Epidermal melanocyte (primary cell): ENCODE results near the gene WDR64.
"Not testable (repeated sequence)": the region's sequence is repeated elsewhere in the genome, so short reads cannot be mapped to it uniquely, and the experiment has no call there.

Experiments
- DNase-seq: peaks from one replicate; pipeline ENCODE4 v3.0.0; 2011; ENCODE audit warnings: low spot score; ENCODE audit not compliant: insufficient read length

Gene WDR64

DNA sequence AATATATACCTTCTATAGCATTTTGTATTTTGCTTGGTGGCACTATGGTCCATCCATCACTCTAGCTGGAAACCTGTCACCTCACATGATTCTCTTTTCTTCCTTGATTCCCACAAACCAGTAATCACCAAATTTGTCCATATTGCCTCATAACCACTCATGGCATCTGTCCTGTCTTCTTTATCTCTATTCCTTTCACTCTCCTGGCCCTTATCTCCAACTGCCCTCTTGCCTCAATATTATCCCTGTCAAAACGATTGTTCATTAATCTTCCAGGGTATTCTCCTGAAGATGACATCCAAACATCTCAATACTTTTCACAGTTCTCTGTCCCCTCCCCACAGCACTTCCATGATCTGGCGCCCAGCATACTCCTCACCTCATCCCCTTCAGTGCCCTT lies 46.1 kb downstream of the WDR64 start:
- DNase-seq: no peak

DNA sequence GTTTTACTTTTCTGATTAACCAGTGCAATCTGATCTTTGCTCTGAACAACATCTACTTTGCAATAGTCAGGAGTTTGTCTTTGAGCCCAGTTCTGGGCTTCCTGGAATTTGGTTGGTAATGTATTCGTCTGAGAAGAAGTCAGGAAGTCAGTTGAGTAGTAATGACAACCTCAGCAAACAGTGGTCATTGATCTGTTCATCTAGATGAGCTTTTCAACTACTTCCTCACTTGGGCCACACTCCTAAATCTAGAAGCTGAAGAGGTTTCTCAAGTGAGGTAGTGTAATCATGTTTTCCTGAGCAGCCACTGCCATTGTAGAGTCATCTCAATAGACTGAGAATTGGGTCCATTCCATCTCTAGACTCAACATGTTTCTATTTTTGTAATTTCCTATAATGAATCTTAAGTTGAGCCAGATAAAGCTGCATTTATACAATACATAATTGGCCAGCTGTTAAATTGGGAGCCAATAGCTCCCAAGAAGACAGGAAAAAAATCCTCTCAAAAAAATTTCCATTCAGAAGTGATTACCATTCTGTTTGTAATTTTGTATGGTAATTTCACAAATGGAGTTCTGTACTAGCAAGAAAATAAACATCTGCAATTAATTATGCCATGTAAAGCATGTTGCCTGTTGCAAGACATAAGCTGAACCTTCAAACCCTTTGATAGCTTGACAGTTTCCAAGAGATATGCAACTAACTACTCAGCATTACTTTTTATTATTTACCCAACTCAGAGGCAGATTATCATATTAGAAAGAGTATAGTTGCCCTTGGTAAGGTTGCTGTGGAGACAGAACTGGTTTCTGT lies 49.6 kb downstream of the WDR64 start:
- DNase-seq: no peak

DNA sequence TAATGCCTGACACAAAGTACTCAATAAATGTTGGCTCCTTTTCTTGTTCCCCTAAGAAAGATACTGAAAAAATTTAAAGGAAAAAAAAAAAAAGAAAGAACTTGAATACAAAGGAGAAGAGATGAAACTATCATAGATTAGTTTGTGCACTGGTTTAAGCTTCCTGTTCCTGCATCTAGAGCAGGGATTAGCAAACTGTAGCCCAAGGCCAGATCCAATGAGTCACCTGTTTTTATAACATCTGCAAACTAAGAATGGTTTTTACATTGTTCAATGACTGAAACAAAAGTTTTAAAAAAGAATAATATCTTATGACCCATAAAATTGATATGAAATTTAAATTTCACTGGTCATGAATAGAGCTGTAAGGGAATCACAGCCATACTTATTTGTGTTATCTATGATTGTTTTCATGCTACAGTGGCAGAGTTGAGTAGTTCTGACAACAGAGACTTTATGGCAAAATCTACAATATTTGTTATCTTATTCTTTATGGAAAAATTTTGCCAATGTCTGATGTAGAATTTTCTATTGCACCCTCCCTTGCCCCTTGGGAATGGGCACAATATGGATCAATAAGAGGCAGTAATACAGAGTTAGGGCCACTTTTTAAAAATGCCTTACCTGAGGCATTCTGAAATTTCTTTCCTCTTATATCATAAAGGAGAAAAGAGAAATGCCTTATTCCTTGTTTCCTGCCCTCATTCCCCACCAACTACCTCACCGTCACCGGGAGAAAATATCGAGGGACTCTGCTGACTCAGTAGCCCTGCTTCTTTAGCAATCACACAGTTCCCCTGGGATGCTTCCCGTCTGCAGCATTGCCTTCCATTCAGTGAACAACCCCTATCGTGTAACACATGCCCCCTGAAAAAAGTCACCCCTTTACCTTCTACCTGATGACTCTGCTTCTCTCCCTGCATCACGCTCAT lies 50.6 kb downstream of the WDR64 start:
- no peak for DNase-seq

DNA sequence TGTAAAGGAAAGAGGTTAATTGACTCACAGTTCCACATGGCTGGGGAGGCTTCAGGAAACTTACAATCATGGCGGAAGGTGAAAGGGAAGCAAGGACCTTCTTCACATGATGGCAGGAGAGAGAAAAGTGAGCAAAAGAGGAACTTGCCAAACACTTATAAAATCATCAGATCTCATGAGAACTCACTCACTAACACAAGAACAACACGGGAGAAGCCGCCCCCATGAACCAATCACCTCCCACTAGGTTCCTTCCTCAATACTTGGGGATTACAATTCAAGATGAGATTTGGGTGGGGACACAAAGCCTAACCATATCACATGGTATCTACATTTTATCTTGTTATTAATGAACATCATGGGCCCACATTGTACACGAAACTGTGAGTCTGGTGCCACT lies 51.7 kb downstream of the WDR64 start:
- not testable (repeated sequence) for DNase-seq

DNA sequence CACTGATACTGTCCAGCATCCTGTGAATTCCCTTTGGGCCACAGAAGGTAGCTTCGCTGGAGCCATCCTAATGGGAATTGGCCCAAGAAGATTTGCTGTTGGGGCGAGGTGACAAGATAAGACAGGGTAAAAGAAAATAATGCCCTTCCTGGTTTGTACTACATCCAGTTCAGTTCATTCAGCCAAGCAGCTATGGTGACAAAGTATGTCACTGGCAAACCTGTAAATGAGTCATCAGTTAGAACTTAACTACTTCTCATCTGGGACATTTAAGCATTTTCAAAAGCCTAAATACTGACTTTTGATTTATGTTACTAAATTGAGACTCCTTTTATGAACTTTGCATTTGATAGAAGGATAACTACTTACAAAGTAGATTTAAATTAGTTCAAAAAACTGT lies 54.2 kb downstream of the WDR64 start:
- DNase-seq: no peak

DNA sequence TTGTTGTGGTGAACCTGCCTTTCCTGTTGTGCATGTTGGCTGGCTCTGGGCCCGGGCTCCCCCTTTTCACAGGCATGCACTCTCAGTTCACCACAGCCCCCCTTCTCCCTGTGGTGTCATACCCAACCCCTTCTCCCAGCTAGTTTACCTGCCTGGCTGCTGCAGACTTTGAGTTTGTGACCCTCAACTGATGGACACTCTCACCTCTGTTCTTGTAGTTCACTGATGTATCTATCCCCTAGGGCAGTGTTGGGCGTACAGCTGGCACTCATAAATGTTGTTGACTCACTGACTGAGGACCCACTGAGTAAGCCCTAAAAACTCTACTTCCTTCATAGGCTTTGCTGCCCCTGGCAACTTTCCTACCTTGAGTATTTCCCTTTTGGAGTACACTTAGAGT lies 54.9 kb downstream of the WDR64 start:
- DNase-seq: no peak

DNA sequence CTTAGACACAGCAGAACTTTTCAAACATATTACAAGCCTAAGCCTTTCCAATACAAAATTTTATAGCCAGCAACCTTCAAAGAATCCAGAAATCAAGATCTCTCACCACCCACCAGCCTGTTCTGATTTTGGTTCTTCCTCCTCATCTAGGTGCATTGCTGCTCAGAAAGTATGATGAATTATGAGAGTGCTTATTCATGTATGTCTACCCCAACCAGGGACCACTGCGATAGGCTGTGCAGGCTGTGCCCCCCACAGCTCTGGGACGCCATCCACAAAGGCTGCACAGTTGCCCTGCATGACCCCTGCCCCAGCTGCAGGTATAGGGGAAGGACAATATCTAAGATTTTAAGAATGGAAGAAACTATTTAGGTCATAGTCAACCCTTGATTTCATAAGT lies 55.4 kb downstream of the WDR64 start:
- no peak for DNase-seq

DNA sequence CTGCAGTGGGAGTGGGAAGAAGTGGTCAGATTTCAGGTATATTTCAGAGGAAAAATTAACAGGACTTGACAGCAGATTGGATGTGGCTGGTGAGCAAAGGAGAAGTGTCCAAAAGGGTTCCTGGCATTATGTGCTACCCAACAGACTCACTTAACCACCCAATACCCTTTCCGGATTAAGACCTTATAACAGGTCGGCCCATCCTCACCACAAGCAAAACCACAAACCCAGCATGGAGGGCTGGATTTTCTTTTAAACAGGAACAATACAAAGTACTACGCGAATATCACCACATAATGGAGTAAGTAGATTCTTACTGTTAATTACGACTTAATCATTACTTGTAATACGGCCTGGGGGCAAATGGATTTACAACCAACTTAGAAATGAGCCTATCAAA lies 59.2 kb downstream of the WDR64 start:
- DNase-seq: no peak

DNA sequence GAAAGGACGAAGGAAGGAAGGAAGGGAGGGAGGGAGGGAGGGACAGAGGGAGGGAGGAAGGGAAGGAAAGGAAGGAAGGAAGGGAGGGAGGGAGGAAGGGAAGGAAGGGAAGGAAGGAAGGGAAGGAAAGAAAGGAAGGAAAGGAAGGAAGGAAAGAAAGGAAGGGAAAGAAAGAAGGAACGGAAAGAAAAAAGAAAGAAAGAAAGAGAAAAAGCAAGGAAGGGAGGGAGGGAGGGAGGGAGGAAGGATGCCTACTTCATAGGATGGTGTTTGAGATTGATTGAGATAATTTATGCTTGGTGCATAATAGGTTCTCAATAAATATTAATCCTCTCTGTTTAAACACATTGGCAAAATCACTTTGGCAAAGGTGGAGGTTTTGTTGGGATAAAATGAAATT lies 61.2 kb downstream of the WDR64 start:
- DNase-seq: no peak

DNA sequence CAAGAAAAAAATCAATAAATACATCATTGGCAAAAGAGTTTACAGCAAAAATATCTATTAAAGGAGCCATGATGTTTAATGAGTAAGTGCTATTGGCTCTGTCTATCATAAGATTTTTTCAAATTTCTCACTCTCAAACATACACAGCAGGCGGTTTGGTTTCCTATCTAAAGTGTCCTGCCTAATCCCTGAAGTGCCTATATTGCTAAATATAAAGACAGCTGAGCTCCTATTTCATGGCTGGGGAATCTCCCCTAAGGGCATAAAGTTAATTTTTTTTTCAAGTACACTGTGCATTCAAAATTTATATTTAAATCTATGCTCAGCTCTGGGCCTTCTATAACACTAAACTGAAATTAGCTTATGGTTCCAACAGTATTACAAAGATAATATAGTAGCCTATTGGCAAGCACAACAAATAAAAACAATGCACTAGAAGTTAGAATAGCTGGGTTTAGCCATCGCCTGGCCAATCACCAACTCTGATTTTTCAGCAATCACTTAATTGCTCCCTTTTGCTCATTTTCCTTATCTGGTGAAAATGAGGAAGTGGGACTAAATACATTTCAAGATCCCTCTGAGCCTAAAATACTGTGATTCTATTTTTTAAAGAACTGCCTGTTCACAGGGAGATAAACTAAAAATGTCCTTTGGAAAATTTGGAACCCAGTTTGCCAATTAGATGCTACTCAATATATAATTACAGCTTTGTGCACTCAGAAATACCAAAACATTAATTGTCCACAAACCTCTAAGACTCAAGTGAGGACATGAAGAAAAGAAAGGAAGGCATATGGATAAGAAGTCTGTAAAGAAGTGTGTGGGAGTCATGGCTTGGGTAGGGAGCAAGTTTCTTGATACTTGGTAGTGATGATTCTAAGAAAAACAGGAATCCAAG lies 62.5 kb downstream of the WDR64 start:
- DNase-seq: no peak

DNA sequence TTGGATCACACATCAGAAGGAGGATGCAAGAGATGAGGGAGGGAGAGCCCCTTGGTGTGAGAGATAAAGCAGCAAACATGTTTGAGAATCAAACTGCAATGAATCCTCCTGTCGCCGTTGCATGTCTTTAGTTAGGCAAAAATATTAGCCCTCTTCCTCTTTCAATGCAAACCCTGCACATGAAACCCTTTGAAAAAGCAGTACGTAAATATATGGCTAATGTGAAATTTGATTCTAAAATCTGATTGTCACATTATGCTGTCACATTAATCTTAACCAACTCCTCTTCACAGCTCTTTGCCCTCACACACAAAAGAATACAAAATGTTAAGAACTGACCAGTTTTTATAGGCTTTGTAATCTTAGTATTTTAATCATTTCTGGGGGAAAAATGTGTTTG lies 63.4 kb downstream of the WDR64 start:
- no peak for DNase-seq

DNA sequence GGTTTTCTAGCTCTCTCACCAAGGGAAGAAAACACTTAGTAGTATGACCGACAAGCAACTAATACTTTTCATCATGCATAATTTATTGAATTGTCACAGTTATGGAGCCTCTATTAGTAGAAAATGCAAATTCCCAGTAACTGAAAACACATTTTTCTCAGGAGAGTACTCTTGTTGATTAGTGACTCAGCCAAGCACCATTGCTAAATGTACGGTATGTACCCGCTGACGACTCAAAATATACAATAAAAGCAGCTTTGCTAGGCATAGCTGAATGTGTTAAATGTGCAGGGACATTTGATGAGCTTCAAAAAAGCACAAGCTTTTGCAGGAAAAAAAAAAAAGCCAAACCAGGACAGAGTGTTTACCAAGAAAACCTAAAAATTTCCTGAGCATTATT lies 63.9 kb downstream of the WDR64 start:
- no peak for DNase-seq

DNA sequence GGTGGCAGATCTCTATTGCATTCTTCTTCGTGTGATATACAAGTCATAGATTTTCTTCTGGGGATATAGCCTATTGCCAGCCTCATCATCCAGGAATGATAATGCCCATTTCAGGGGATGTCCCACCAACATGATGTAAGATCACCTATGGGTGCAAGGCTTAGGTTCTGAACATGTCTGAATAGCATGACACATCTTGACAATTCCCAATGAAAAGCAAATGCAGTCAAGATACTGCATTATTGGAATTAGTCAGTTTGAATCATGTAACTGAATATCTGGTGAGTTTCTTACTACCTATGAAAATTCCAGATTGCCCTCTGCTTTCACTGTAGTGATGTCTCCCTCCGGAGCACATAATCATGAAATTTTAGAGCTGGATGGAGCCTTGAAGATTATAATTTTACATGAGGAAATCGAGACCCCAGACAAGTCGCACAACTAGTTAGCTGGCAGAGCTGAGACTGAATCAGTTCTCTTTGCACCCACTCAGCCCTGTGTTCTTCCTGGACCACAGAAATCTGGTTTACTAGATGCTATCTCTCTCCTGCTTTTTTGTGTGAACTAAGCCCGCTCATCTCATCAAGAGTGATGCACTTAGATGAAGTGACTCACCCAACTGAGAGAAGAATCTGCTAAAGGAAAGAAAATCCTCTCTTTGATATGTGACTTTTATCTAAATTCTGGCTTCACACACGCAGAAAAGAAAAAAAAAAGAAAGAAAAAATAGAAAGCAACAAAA lies 65.0 kb downstream of the WDR64 start:
- DNase-seq: no peak

DNA sequence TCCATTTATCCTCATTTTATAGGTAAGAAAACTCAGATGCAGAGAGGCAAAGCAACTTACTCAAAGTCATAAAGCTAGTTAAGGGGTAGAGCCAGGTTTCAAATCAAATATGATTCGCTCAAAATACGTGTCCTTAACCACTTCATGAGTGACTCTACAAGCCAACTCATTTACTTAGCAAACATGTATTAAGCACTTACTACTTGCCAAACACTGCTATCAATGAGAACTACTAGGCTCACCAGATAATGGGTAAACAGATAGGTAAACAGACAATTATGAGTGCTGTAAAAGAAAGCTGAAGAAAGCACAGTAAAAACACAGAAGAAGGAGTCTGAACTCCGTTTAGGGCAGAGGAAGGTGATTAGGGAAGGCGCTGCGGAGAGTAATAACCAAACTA lies 65.9 kb downstream of the WDR64 start:
- DNase-seq: no peak

DNA sequence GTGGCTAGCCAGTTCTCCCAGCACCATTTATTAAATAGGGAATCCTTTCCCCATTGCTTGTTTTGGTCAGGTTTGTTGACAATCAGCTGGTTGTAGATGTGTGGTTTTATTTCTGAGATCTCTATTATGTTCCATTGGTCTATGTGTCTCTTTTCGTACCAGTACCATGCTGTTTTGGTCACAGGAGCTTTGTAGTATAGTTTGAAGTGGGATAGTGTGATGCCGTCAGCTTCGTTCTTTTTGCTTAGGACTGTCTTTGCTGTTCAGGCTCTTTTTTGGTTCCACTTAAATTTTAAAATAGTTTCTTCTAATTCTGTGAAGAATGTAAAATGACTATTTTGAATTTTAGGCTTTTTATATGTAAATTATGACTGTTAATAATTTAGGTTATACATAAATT lies 68.9 kb downstream of the WDR64 start:
- no peak for DNase-seq

DNA sequence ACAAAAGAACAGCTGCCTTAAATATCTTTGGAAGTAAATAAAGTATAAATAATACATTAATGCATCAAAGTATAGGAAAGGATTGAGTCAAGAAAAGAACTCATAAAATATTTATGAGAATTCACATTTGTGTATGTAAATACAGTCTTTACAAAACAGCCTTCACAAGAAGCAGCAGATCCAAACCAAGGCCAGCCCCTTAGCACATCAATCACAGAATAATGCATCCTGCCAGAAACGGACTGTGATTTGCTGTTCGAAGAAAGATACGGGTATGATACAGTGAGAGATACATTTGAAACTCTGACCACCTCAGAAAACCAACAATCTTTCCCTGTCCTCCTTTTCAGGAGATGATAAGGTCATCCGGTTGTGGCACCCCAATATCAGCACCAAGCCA lies 70.9 kb downstream of the WDR64 start:
- no peak for DNase-seq

DNA sequence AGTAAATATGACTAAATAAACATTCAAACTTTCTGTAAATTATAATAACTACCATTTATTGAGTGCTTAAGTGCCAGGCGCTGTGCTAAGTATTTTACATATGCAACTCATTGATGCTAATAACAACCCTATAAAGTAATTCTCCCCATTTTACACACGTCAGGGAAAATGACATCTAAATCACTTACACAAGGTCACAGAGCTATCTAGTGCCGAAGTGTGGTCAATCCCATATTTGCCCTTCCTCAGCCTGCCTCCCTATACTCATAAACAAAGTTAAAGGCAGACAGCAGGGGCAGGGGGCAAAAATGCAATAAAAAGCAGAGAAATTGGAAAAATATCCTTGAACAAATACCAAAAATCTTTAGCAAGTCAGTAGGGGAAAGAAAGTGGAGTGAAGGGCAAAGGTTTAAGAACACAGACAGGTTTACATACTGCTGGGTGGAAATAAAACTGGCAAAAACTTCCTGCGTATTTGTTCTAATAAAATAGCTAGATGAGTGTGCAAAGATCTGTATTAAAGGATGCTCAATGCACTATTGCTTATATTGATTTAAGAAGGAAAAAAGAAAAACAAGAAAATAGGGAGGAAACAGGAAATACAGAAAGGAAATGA lies 72.8 kb downstream of the WDR64 start:
- no peak for DNase-seq

DNA sequence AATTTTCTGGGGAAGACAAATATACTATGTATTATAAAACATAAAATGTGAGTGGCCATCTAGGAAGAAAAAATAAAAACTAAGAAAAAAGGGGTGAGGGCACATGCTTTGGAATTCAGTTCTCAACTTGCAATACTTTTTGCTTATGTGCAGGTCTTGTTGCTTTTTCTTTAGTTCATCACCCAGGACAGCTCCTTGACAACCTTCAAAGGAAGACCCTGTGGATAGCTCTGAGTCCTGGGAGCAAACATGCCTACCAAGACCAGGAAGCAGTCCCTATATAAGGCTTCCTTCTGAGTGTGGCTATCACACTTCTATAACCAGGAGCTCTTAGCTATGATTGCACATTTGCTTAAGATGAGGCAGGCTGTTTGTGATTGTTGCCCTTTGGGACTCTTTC lies 78.0 kb downstream of the WDR64 start:
- no peak for DNase-seq

DNA sequence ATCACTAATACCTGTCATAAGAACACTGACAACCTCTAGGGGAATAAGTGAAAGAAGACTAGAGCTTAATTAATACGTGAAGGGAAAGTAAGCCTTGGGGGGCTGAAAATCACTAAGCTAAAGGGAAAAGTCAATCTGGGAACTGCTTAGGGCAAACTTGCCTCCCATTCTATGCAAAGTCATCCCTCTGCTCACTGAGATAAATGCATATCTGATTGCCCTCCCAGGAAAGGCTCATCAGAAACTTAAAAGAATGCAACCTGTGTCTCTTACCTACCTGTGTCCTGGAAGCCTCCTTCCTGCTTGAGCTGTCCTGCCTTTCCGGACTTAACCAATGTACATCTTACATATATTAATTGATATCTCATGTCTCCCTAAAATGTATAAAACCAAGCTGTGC lies 81.8 kb downstream of the WDR64 start:
- no peak for DNase-seq

DNA sequence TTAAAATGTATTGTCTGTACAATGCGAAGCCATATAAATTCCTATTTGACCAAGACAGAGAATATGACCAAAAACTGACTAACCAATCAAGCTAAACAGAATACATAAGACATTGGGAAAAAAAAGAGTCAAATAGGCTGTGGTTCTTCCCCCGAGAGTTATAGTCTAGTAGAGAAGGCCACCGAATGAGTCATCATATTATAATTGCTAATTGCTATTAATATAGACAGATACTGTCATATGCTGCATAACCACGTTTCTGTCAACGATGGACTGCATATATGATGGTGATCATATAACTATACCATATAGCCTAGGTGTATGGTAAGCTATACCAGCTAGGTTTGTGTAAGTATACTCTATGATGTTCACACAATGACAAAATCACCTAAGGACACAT lies 82.5 kb downstream of the WDR64 start:
- DNase-seq: no peak
